ENCODE data around the gene SPDYE4. TPM values are rescaled to one million over a fixed set of nuclear protein-coding genes. Genes with fewer than 3 reads are reported as not detected.

SPDYE4 gene
- total and polyA plus RNA-seq, 8 donors: 0.47 to 0.67 (median 0.56) TPM; not detected in 5

DNA sequence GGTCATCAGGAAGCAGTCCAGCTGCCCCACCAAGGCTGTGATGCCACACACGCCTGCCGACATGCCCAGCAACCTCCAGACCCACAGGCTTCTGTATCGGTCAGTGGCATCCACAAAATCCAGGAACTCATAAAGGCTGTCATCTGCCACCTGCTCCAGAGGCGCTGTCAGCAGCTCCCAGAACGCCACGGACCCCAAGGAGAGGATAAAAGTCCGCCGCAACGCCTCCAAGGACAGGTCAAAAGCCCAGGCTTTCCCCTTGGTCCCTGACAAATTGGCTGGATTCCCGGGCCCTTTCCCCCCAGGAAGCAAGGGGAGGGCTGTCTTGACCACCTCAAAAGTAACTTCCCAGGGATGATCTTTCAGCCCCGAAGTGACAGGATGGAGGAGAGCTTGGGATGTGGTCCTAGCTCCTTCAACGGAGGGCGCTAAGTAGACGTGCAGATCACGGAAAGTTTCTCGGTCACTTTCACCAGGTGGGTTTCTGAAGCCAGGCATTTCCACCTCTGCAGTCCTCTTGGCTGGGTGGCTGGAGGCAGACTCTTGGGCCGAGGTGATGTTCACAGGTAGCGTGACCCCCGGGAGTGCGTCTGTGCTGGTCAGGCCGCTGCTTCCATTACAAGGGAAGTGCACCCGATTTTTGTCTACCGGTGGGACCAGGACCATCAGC is 40.0 kb upstream of the SPDYE4 start:
- TF ChIP-seq, protein P1, sequence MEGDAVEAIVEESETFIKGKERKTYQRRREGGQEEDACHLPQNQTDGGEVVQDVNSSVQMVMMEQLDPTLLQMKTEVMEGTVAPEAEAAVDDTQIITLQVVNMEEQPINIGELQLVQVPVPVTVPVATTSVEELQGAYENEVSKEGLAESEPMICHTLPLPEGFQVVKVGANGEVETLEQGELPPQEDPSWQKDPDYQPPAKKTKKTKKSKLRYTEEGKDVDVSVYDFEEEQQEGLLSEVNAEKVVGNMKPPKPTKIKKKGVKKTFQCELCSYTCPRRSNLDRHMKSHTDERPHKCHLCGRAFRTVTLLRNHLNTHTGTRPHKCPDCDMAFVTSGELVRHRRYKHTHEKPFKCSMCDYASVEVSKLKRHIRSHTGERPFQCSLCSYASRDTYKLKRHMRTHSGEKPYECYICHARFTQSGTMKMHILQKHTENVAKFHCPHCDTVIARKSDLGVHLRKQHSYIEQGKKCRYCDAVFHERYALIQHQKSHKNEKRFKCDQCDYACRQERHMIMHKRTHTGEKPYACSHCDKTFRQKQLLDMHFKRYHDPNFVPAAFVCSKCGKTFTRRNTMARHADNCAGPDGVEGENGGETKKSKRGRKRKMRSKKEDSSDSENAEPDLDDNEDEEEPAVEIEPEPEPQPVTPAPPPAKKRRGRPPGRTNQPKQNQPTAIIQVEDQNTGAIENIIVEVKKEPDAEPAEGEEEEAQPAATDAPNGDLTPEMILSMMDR (IDR thresholded peaks at IDR 0.05): no peak
- H3K27me3 ChIP-seq: peaks cover 11 to 62% of the 10 kb centered on the region in 2 donors
- no peaks in the 10 kb centered on the region for H3K36me3 ChIP-seq
- H3K4me3 ChIP-seq: no peak overlapping the region
- ATAC-seq (no peak), DNase-seq (no peak)
- H3K27ac ChIP-seq: no peak overlapping the region
- intact Hi-C loops (cut with DNase I): no loop called here
- H3K4me1 ChIP-seq: peaks cover 0 to 16% of the 10 kb centered on the region in 2 donors
- H3K9me3 ChIP-seq: no peaks in the 10 kb centered on the region

DNA sequence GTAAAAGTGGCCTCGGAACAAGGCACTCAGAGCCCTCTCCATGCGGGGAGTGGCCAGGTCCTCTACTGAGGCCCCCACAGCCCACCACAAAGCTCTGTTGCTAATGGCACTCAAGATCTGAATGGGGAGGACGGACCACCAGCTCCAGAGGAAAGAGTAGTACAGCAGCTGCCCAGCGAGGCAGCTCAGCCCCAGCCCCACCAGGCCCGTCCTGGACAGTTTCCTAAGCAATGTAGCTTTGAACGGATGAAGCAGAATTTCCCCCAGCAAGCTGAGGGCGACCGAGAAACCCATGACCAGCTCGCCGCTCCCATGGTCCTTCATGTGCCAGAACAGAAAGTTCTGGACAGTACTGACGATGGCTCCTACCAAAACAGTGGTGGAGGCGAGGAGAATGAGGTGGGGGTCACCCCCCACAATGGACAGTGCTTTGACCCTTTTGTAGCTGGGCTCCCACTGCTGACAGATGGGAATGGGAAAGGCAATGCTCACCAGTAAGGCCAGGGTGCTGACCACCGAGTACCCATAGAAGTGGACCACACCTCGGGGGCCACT is 39.4 kb upstream of the SPDYE4 start:
- intact Hi-C loops (cut with DNase I): no loop called here
- no peak for DNase-seq

DNA sequence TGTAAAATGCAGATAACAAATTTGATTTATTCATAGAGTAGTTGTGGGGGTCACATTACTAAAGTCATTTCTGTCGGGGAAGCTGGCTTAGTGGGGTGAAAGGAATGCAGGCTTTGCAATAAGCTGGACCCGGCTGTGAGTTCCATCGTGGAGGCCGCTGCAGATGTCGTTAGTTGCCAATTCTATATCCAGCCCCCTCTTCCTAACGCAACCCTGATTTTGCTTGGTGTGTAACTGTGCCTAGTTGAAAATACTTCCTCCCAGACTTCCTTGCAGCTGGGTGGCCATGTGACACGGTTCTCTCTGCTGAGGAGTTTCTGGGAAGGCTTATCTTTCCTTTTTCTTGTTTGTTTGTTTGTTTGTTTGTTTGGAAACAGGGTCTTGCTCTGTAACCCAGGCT is 36.3 kb upstream of the SPDYE4 start:
- Histone ChIP-seq H3K27ac (peak overlapping the region in 1 of 2 donors; percentile 81), H3K27me3 (peaks cover 11 to 56% of the 10 kb centered on the region in 2 donors), H3K4me1 (peaks cover 0 to 23% of the 10 kb centered on the region in 2 donors), H3K36me3 (no peaks in the 10 kb centered on the region), H3K4me3 (no peak overlapping the region), H3K9me3 (peaks cover 0 to 7% of the 10 kb centered on the region in 2 donors)
- ATAC-seq (no peak), DNase-seq (no peak)
- TF ChIP-seq, protein P1 (IDR thresholded peaks at IDR 0.05): no peak
- intact Hi-C loops (cut with DNase I): no loop called here

More for the DNA sequence above, 39.4 kb upstream of the SPDYE4 start:
- Histone ChIP-seq H3K9me3 (no peaks in the 10 kb centered on the region), H3K36me3 (no peaks in the 10 kb centered on the region), H3K4me1 (peaks cover 0 to 16% of the 10 kb centered on the region in 2 donors), H3K27ac (no peak overlapping the region), H3K27me3 (peaks cover 11 to 65% of the 10 kb centered on the region in 2 donors), H3K4me3 (no peak overlapping the region)
- no peak for ATAC-seq
- TF ChIP-seq, protein P1 (IDR thresholded peaks at IDR 0.05): no peak

DNA sequence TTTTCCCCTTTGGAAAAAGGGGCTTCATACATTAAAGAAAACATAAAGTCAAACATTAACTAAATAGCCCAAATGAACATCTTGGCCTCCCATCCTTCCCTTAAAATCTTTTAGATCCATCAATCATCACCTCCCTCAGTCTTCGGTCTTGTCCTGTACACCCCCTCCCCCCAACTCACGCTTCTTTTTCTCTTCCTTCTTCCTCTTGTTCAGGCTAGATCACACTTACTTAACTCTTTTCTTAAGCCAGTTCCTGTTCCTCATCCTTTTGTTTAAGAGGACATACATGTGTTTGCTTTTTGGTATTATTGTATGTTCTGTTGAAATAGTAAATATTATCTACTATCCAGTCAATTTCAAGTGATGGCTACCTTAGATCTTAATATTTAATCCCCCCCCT is 35.3 kb upstream of the SPDYE4 start:
- Histone ChIP-seq H3K9me3 (peaks cover 0 to 7% of the 10 kb centered on the region in 2 donors), H3K4me3 (no peak overlapping the region), H3K27ac (peak overlapping the region in 1 of 2 donors; percentile 81), H3K27me3 (peaks cover 6 to 46% of the 10 kb centered on the region in 2 donors), H3K36me3 (no peaks in the 10 kb centered on the region), H3K4me1 (peaks cover 0 to 26% of the 10 kb centered on the region in 2 donors)
- ATAC-seq: no peak
- no peak for DNase-seq
- intact Hi-C loops (cut with DNase I): no loop called here
- TF ChIP-seq, protein P1 (IDR thresholded peaks at IDR 0.05): no peak

DNA sequence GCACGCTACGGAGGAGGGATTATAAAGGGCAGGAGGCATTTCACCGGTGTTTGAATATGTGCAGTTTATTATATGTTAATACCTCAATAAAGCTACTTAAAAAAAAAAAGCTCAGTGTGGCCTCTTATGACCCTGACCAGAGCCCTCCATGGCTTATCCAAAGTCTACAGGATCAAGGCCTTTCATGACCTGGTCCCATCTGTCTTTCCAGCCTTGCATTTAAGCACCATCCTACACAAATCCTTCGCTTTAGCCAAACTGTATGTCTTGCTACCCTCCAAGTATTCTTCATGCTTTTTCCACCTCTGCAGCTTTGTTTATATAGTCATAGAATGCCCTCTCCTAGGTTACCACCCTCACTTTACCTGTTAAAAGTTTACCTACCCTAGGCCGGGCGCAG is 34.3 kb upstream of the SPDYE4 start:
- intact Hi-C loops (cut with DNase I): no loop called here
- Histone ChIP-seq H3K4me1 (peaks cover 0 to 26% of the 10 kb centered on the region in 2 donors), H3K36me3 (no peaks in the 10 kb centered on the region), H3K27me3 (peaks cover 0 to 36% of the 10 kb centered on the region in 2 donors), H3K27ac (peak overlapping the region in 1 of 2 donors; percentile 61), H3K9me3 (peaks cover 0 to 7% of the 10 kb centered on the region in 2 donors), H3K4me3 (no peak overlapping the region)
- DNase-seq (no peak), ATAC-seq (no peak)
- TF ChIP-seq, protein P1 (IDR thresholded peaks at IDR 0.05): no peak
